ENCODE measurements around the gene MX1. TPM values are rescaled to one million over a fixed set of nuclear protein-coding genes. Genes with fewer than 3 reads are reported as not detected.

The MX1 gene
- polyA plus RNA-seq, 2 of the 4 experiments (the other 2 are of a cell fraction): 0.58 to 0.96 TPM

DNA sequence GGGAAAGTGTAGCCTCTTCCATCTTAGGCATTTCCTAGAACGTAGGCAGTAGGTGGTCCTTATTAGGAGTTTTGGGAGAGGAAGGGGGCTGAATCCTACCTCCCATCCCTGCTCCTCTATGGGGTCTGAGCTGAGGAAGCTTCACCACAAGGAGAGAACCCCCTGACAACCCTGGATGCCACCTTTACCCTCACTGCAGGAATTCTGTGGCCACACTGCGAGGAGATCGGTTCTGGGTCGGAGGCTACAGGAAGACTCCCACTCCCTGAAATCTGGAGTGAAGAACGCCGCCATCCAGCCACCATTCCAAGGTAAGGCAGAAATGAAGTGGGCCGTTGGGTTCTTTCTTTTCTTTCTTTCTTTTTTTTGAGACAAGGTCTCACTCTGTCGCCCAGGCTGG, 1.5 kb downstream of the MX1 start:
- Histone ChIP-seq H3K27ac (no peak overlapping the region), H3K4me1 (no peaks in the 10 kb centered on the region), H3K4me2 (no peak overlapping the region), H3K4me3 (no peak overlapping the region), H3K9me3 (no peaks in the 10 kb centered on the region)
- ChIA-PET POLR2A (no interaction called here), CTCF (interaction anchor here (1.2 kb wide), 1 partner anchor 144 kb away, joined by 3 read pairs; no protein-coding TSS in a partner anchor)
- WGBS (ENCODE audit: missing lambda C conversion rate): 87% methylated on average over 8 of the region's 8 CpGs
- ATAC-seq (no peak), DNase-seq (ENCODE audit: low read depth in 1 of 2, low spot score in 1 of 2) (no peak), FAIRE-seq (no peak)
- no peak for TF ChIP-seq ZFP36 (IDR thresholded peaks at IDR 0.05; ENCODE audit: borderline replicate concordance, partially characterized antibody)
- TF ChIP-seq, protein P1, sequence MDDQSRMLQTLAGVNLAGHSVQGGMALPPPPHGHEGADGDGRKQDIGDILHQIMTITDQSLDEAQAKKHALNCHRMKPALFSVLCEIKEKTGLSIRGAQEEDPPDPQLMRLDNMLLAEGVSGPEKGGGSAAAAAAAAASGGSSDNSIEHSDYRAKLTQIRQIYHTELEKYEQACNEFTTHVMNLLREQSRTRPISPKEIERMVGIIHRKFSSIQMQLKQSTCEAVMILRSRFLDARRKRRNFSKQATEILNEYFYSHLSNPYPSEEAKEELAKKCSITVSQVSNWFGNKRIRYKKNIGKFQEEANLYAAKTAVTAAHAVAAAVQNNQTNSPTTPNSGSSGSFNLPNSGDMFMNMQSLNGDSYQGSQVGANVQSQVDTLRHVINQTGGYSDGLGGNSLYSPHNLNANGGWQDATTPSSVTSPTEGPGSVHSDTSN (IDR thresholded peaks at IDR 0.05): no peak
- no peak for TF ChIP-seq KDM5A (IDR thresholded peaks at IDR 0.05)
- TF ChIP-seq BCL3 (IDR thresholded peaks at IDR 0.05): no peak
- TF ChIP-seq ZSCAN20 (CRISPR knock-in tag; IDR thresholded peaks at IDR 0.05): no peak
- TF ChIP-seq NR3C1 (IDR thresholded peaks at IDR 0.05): no peak
- no peak for TF ChIP-seq BHLHE40 (IDR thresholded peaks at IDR 0.05; ENCODE audit: low read depth, low read length)
- TF ChIP-seq, protein P2, sequence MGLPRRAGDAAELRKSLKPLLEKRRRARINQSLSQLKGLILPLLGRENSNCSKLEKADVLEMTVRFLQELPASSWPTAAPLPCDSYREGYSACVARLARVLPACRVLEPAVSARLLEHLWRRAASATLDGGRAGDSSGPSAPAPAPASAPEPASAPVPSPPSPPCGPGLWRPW (IDR thresholded peaks at IDR 0.05): no peak
- no peak for TF ChIP-seq SMC3 (IDR thresholded peaks at IDR 0.05)
- no peak for TF ChIP-seq KDM1A (IDR thresholded peaks at IDR 0.05; ENCODE audit: low read depth)
- TF ChIP-seq HOXA7 (CRISPR knock-in tag; IDR thresholded peaks at IDR 0.05): no peak
- no peak for TF ChIP-seq HEYL (CRISPR knock-in tag; IDR thresholded peaks at IDR 0.05)
- TF ChIP-seq, protein P3, sequence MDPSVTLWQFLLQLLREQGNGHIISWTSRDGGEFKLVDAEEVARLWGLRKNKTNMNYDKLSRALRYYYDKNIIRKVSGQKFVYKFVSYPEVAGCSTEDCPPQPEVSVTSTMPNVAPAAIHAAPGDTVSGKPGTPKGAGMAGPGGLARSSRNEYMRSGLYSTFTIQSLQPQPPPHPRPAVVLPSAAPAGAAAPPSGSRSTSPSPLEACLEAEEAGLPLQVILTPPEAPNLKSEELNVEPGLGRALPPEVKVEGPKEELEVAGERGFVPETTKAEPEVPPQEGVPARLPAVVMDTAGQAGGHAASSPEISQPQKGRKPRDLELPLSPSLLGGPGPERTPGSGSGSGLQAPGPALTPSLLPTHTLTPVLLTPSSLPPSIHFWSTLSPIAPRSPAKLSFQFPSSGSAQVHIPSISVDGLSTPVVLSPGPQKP (IDR thresholded peaks at IDR 0.05; ENCODE audit: low read depth, low read length): no peak
- no peak for TF ChIP-seq PHF8 (IDR thresholded peaks at IDR 0.05; ENCODE audit: borderline replicate concordance, low read depth)
- no peak for TF ChIP-seq POLR2A (IDR thresholded peaks at IDR 0.05; ENCODE audit: low read length)
- TF ChIP-seq CHD4 (IDR thresholded peaks at IDR 0.05; ENCODE audit: borderline replicate concordance): no peak
- TF ChIP-seq EP300 (IDR thresholded peaks at IDR 0.05): no peak
- no peak for TF ChIP-seq GATA3 (IDR thresholded peaks at IDR 0.05; ENCODE audit: borderline replicate concordance)
- no peak for TF ChIP-seq POLR2AphosphoS2 (conservative IDR thresholded peaks at IDR 0.05; ENCODE audit: low read length)

- H3K4me3 ChIP-seq: no peak overlapping the region
- H3K27ac ChIP-seq: no peak overlapping the region
- ATAC-seq: no peak
- H3K9me3 ChIP-seq: no peaks in the 10 kb centered on the region
- TF ChIP-seq POLR2AphosphoS2 (conservative IDR thresholded peaks at IDR 0.05; ENCODE audit: low read length) (no peak), RAD21 (conservative IDR thresholded peaks at IDR 0.05 in 1 of 2, IDR thresholded peaks at IDR 0.05 in 1 of 2) (no peak), MAFK (IDR thresholded peaks at IDR 0.05; ENCODE audit: partially characterized antibody) (no peak), ZNF302 (CRISPR knock-in tag; IDR thresholded peaks at IDR 0.05) (no peak), RFX5 (IDR thresholded peaks at IDR 0.05) (no peak), CBX8 (IDR thresholded peaks at IDR 0.05) (no peak), TP53 (CRISPR knock-in tag; IDR thresholded peaks at IDR 0.05) (no peak), ZFP36 (IDR thresholded peaks at IDR 0.05; ENCODE audit: borderline replicate concordance, partially characterized antibody) (no peak)
- TF ChIP-seq, protein P2 (IDR thresholded peaks at IDR 0.05): no peak
- TF ChIP-seq, protein P4, sequence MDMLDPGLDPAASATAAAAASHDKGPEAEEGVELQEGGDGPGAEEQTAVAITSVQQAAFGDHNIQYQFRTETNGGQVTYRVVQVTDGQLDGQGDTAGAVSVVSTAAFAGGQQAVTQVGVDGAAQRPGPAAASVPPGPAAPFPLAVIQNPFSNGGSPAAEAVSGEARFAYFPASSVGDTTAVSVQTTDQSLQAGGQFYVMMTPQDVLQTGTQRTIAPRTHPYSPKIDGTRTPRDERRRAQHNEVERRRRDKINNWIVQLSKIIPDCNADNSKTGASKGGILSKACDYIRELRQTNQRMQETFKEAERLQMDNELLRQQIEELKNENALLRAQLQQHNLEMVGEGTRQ (IDR thresholded peaks at IDR 0.05): no peak
- H3K4me2 ChIP-seq: no peak overlapping the region
- FAIRE-seq: no peak
- no peaks in the 10 kb centered on the region for H3K4me1 ChIP-seq
- ChIA-PET POLR2A (no interaction called here), CTCF (no interaction called here)
- 87% methylated on average over 8 of the region's 8 CpGs for WGBS (ENCODE audit: missing lambda C conversion rate)
- DNase-seq (ENCODE audit: low read depth in 1 of 2, low spot score in 1 of 2): no peak
Measured at GRCh38 chr21:41428311-41428710, 2.3 kb downstream of the MX1 start.
